ENCODE data around the gene AP4M1. TPM values are rescaled to one million over a fixed set of nuclear protein-coding genes. Genes with fewer than 3 reads are reported as not detected.
A peak's percentile ranks its signal among the peaks of the same experiment; 100 is the strongest.

Gene AP4M1
- polyA plus RNA-seq, 1 donor from 2014 or later, result 100 TPM

DNA sequence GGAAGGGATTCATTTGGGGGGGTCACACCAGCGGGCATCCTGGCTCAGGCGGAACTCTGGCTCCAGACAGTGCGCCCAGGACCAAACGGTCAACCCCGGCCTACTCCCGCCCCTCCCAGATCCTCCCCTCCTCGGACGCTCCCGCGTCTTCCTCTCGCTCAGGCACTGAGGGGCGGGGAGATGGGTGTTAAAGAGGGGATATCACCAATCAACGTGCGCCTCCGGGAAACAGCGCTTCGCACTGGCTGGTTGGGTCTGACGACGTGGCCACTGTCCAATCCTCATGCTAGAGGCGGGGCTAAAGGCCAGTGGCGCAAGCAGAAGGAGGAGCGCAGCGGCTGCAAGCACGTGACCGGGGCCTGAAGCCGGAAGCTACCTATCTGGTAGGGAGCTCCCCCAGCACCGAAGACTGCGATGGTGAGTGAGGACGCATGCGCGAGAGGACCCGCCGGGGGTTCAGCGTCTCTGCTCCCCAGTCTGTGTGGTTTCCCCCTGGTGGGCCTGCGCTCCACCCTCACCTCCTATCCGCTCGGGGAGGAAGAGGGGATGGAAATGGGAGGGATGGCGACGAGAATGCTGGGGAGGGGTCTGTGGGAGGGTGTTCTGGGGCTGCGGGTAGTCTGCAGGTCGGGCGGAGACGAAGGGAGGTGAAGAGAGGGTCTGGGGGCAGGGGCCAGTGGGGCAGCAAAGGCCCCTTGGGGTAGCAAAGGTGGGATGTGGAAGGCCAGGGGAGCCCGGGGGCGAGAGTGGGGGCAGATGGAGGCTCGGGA is 47.3 kb downstream of the AP4M1 start, which contains the start of gene LAMTOR4:
Gene LAMTOR4 (plus strand): TSS at position 360 of the 770 bp plus-strand sequence. CDS start 55 bp downstream, at position 415.
- peak; percentile 41 for TF ChIP-seq SMC3 (conservative IDR thresholded peaks at IDR 0.05; ENCODE audit: poor library complexity)
- TF ChIP-seq EZH2 (IDR thresholded peaks at IDR 0.05; ENCODE audit: borderline replicate concordance, insufficient read depth, low read length, poor library complexity, severe bottlenecking), result no peak
- peak; percentile 81 for TF ChIP-seq POLR2AphosphoS5 (IDR thresholded peaks at IDR 0.05)
- TF ChIP-seq TAF1 (IDR thresholded peaks at IDR 0.05; ENCODE audit: low read depth), result peak; percentile 64
- no peak for TF ChIP-seq RAD21 (conservative IDR thresholded peaks at IDR 0.05)
- peak; percentile 63 for TF ChIP-seq MXI1 (conservative IDR thresholded peaks at IDR 0.05; ENCODE audit: poor library complexity, severe bottlenecking)
- TF ChIP-seq, protein P1, sequence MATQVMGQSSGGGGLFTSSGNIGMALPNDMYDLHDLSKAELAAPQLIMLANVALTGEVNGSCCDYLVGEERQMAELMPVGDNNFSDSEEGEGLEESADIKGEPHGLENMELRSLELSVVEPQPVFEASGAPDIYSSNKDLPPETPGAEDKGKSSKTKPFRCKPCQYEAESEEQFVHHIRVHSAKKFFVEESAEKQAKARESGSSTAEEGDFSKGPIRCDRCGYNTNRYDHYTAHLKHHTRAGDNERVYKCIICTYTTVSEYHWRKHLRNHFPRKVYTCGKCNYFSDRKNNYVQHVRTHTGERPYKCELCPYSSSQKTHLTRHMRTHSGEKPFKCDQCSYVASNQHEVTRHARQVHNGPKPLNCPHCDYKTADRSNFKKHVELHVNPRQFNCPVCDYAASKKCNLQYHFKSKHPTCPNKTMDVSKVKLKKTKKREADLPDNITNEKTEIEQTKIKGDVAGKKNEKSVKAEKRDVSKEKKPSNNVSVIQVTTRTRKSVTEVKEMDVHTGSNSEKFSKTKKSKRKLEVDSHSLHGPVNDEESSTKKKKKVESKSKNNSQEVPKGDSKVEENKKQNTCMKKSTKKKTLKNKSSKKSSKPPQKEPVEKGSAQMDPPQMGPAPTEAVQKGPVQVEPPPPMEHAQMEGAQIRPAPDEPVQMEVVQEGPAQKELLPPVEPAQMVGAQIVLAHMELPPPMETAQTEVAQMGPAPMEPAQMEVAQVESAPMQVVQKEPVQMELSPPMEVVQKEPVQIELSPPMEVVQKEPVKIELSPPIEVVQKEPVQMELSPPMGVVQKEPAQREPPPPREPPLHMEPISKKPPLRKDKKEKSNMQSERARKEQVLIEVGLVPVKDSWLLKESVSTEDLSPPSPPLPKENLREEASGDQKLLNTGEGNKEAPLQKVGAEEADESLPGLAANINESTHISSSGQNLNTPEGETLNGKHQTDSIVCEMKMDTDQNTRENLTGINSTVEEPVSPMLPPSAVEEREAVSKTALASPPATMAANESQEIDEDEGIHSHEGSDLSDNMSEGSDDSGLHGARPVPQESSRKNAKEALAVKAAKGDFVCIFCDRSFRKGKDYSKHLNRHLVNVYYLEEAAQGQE (IDR thresholded peaks at IDR 0.05; ENCODE audit: borderline replicate concordance), result no peak
- TF ChIP-seq, protein P2, sequence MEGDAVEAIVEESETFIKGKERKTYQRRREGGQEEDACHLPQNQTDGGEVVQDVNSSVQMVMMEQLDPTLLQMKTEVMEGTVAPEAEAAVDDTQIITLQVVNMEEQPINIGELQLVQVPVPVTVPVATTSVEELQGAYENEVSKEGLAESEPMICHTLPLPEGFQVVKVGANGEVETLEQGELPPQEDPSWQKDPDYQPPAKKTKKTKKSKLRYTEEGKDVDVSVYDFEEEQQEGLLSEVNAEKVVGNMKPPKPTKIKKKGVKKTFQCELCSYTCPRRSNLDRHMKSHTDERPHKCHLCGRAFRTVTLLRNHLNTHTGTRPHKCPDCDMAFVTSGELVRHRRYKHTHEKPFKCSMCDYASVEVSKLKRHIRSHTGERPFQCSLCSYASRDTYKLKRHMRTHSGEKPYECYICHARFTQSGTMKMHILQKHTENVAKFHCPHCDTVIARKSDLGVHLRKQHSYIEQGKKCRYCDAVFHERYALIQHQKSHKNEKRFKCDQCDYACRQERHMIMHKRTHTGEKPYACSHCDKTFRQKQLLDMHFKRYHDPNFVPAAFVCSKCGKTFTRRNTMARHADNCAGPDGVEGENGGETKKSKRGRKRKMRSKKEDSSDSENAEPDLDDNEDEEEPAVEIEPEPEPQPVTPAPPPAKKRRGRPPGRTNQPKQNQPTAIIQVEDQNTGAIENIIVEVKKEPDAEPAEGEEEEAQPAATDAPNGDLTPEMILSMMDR (IDR thresholded peaks at IDR 0.05; ENCODE audit: poor library complexity, severe bottlenecking), result peak; percentile 57
- peak; percentile 13 for TF ChIP-seq EP300 (conservative IDR thresholded peaks at IDR 0.05; ENCODE audit: poor library complexity, severe bottlenecking)
- H2AFZ ChIP-seq (ENCODE audit: low read depth, low read length), result peak within 1 kb of the TSS; percentile 97
- H3F3A ChIP-seq (ENCODE audit: insufficient read depth, low read length, poor library complexity, severe bottlenecking), result no peaks in the 10 kb centered on the region
- H3K9me2 ChIP-seq (ENCODE audit: insufficient read depth, low read length), result no peaks in the 10 kb centered on the region
- H3K4me2 ChIP-seq (ENCODE audit: low read length), result peak within 1 kb of the TSS; percentile 95
- peak within 1 kb of the TSS; percentile 92 for H3K27ac ChIP-seq (ENCODE audit: low read length)
- no peaks in the 10 kb centered on the region for H3K9me3 ChIP-seq (ENCODE audit: low read length)
- peak within 1 kb of the TSS; percentile 90 for H3K4me3 ChIP-seq (ENCODE audit: low read length)
- no peaks in the 10 kb centered on the region for H4K20me1 ChIP-seq (ENCODE audit: insufficient read depth)
- H3K27me3 ChIP-seq (ENCODE audit: insufficient read depth, low read depth, low read length), result no peaks in the 10 kb centered on the region
- peak within 1 kb of the TSS; percentile 99 for H3K9ac ChIP-seq (ENCODE audit: low read length)
- H3K79me2 ChIP-seq (replicated peaks; ENCODE audit: insufficient read depth, low read length), result peaks cover 14% of the 10 kb centered on the region
- no peaks in the 10 kb centered on the region for H3K36me3 ChIP-seq (ENCODE audit: insufficient read depth, low read length)

- Histone ChIP-seq H3K9ac (ENCODE audit: low read length) (no peak overlapping the region), H3K9me3 (ENCODE audit: low read length) (no peaks in the 10 kb centered on the region), H3K27me3 (ENCODE audit: insufficient read depth, low read depth, low read length) (no peaks in the 10 kb centered on the region), H3K79me2 (replicated peaks; ENCODE audit: insufficient read depth, low read length) (peaks cover 14% of the 10 kb centered on the region), H3K4me2 (ENCODE audit: low read length) (no peak overlapping the region), H3F3A (ENCODE audit: insufficient read depth, low read length, poor library complexity, severe bottlenecking) (no peaks in the 10 kb centered on the region), H3K9me2 (ENCODE audit: insufficient read depth, low read length) (no peaks in the 10 kb centered on the region), H3K36me3 (ENCODE audit: insufficient read depth, low read length) (no peaks in the 10 kb centered on the region), H3K27ac (ENCODE audit: low read length) (no peak overlapping the region), H2AFZ (ENCODE audit: low read depth, low read length) (no peak overlapping the region), H3K4me3 (ENCODE audit: low read length) (no peak overlapping the region), H4K20me1 (ENCODE audit: insufficient read depth) (no peaks in the 10 kb centered on the region)
- TF ChIP-seq, protein P2 (IDR thresholded peaks at IDR 0.05; ENCODE audit: poor library complexity, severe bottlenecking), result no peak
- TF ChIP-seq MXI1 (conservative IDR thresholded peaks at IDR 0.05; ENCODE audit: poor library complexity, severe bottlenecking), result no peak
- TF ChIP-seq EP300 (conservative IDR thresholded peaks at IDR 0.05; ENCODE audit: poor library complexity, severe bottlenecking), result no peak
- no peak for TF ChIP-seq POLR2AphosphoS5 (IDR thresholded peaks at IDR 0.05)
Measured at GRCh38 chr7:100152404-100152803, 51.0 kb downstream of the AP4M1 start.
